ENCODE data around the gene KCNA10. TPM values are rescaled to one million over a fixed set of nuclear protein-coding genes. Genes with fewer than 3 reads are reported as not detected.

KCNA10 gene
- total RNA-seq, 1 experiment from 2014 or later: not detected

GRCh38 chr1:110498270-110498669, 20.7 kb downstream of the KCNA10 start:
- DNase-seq (ENCODE audit: low read depth, low spot score) (no peak), ATAC-seq (no peak)
- TF ChIP-seq POLR2AphosphoS5 (IDR thresholded peaks at IDR 0.05; ENCODE audit: low read depth, low read length) (no peak), FOSL1 (IDR thresholded peaks at IDR 0.05; ENCODE audit: low read depth) (no peak), ZBTB33 (IDR thresholded peaks at IDR 0.05; ENCODE audit: extremely low read depth, insufficient replicate concordance, low read length) (no peak), YY1 (IDR thresholded peaks at IDR 0.05; ENCODE audit: extremely low read depth, insufficient replicate concordance, low read depth, low read length) (no peak), POLR2A (IDR thresholded peaks at IDR 0.05; ENCODE audit: borderline replicate concordance, extremely low read depth, insufficient read depth, insufficient read length) (no peak), CTCF (IDR thresholded peaks at IDR 0.05 in 2 of 3, conservative IDR thresholded peaks at IDR 0.05 in 1 of 3; ENCODE audit: borderline replicate concordance in 1 of 3, insufficient read depth in 1 of 3, low read depth in 2 of 3, low read length in 2 of 3) (no peak), EZH2 (IDR thresholded peaks at IDR 0.05) (no peak), REST (IDR thresholded peaks at IDR 0.05; ENCODE audit: low read depth) (no peak), TCF7L2 (IDR thresholded peaks at IDR 0.05; ENCODE audit: borderline replicate concordance, extremely low read depth, insufficient read depth, insufficient read length) (no peak), SIN3A (IDR thresholded peaks at IDR 0.05; ENCODE audit: low read depth) (no peak), CBX3 (IDR thresholded peaks at IDR 0.05; ENCODE audit: low read depth) (no peak), SRF (IDR thresholded peaks at IDR 0.05; ENCODE audit: low read depth) (no peak)
- Histone ChIP-seq H3K4me1 (ENCODE audit: control insufficient read depth in 1 of 2, insufficient read depth in 2 of 2, low read length in 2 of 2) (no peaks in the 10 kb centered on the region), H3K4me2 (ENCODE audit: low read length) (no peak overlapping the region), H3K36me3 (ENCODE audit: control insufficient read depth in 1 of 2, insufficient read depth in 2 of 2, low read length in 2 of 2) (no peaks in the 10 kb centered on the region), H3K9me2 (ENCODE audit: insufficient read depth) (no peaks in the 10 kb centered on the region), H3K79me2 (ENCODE audit: insufficient read depth, low read length) (no peaks in the 10 kb centered on the region), H3K27ac (ENCODE audit: low read depth, low read length) (no peak overlapping the region), H3K4me3 (replicated peaks in 1 of 2; ENCODE audit: low read depth in 1 of 2, low read length in 2 of 2) (no peak overlapping the region), H4K20me1 (ENCODE audit: insufficient read depth) (no peaks in the 10 kb centered on the region), H3K27me3 (ENCODE audit: insufficient read depth, low read length) (no peaks in the 10 kb centered on the region), H2AFZ (ENCODE audit: low read depth, low read length, poor library complexity, severe bottlenecking) (no peak overlapping the region), H3K9ac (ENCODE audit: low read length) (no peak overlapping the region), H3K9me3 (ENCODE audit: control insufficient read depth in 1 of 2, insufficient read depth in 1 of 2, low read depth in 1 of 2, low read length in 2 of 2) (no peaks in the 10 kb centered on the region)
- ChIA-PET CTCF (interaction anchor here (0.6 to 9.3 kb wide), 2 partner anchors 26 to 296 kb away, joined by 3 to 203 read pairs; no protein-coding TSS in a partner anchor), POLR2A (no interaction called here), RAD21 (ENCODE audit: low non-redundant PET in 1 of 2, low total read pairs in 2 of 2, uncharacterized antibody in 2 of 2, unreplicated experiment in 2 of 2) (interaction anchor here in 1 of 2 experiments (0.7 kb wide), 1 partner anchor 186 kb away, joined by 3 read pairs; no protein-coding TSS in a partner anchor)
- intact Hi-C loops (cut with micrococcal nuclease): no loop called here
- BruUV-seq (replicated peaks): no TSS peak
